Stomach (tissue), 4 donors: ENCODE results near the gene ROBO2.

Experiments used
- CTCF ChIP-seq, 7 experiments: fragments of 450-650 bp in 4 of 7; fragments of 200-600 bp in 3 of 7; sonication (generic) in 3 of 7; IDR thresholded peaks; one replicate each; pipeline ENCODE4 v1.5.1; 2016 to 2019; ENCODE audit warnings: antibody characterized with exemption in 7 of 7, control low read depth in 2 of 7, mild to moderate bottlenecking in 1 of 7
- POLR2A ChIP-seq, 4 donors: fragments of 450-650 bp; IDR thresholded peaks; one replicate each; pipeline ENCODE4 v1.6.1; 2016; ENCODE audit warnings: antibody characterized with exemption in 4 of 4, control low read depth in 2 of 4, mild to moderate bottlenecking in 1 of 4, moderate library complexity in 1 of 4
- POLR2AphosphoS5 ChIP-seq, 3 donors: sonication (generic); formaldehyde crosslinking; IDR thresholded peaks; one replicate each; pipeline ENCODE4 v1.6.1; 2016; ENCODE audit warnings: antibody characterized with exemption in 3 of 3

DNA sequence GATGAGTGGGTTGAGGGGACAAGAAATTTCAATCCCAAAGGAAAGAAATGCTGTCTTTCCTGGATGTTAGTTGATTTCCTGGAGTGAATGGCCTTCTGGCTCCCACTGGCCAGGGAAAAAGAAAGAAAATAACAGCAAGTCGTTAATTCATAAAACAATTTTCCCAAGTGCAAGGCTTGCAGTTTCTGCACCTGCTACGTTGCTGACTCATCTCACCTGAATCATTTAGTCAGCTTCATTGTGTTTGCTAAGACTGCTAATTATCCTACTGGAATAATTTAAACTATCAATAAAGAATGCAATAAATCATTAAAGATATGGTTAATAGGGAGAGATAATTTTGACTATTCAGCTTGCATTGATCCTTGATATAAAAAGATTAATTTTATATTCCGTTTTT lies 387.6 kb downstream of the ROBO2 start:
- TF ChIP-seq POLR2A (IDR thresholded peaks at IDR 0.05) = no peak
- TF ChIP-seq POLR2AphosphoS5 (IDR thresholded peaks at IDR 0.05) = no peak
- TF ChIP-seq CTCF (IDR thresholded peaks at IDR 0.05) = no peak
